HEK293 (cell line): ENCODE results near the gene CRTC2.
A peak's percentile ranks its signal among the peaks of the same experiment; 100 is the strongest.

Experiments used
- FEZF1 ChIP-seq: fragments of 450-650 bp; formaldehyde crosslinking; IDR thresholded peaks from 2 replicates; pipeline ENCODE4 v1.5.1; 2016; ENCODE audit warnings: missing biosample characterization, missing genetic modification characterization
- HOXD13 ChIP-seq: sonication (generic); formaldehyde crosslinking; IDR thresholded peaks from 2 replicates; pipeline ENCODE4 v1.8.0; 2022; ENCODE audit warnings: missing genetic modification reagents, borderline replicate concordance
- KLF9 ChIP-seq: fragments of 450-650 bp; formaldehyde crosslinking; IDR thresholded peaks from 2 replicates; pipeline ENCODE4 v1.5.1; 2016; ENCODE audit warnings: missing biosample characterization, missing genetic modification characterization, low read depth
- SCRT1 ChIP-seq: fragments of 450-650 bp; formaldehyde crosslinking; IDR thresholded peaks from 2 replicates; pipeline ENCODE4 v1.5.1; 2016; ENCODE audit warnings: missing biosample characterization, missing genetic modification characterization, borderline replicate concordance
- TRIM28 ChIP-seq: IDR thresholded peaks from 2 replicates; pipeline ENCODE4 v1.6.1; 2011; ENCODE audit warnings: low read length, control low read depth, borderline replicate concordance
- ZBTB48 ChIP-seq: fragments of 450-650 bp; formaldehyde crosslinking; IDR thresholded peaks from 2 replicates; pipeline ENCODE4 v1.5.1; 2016; ENCODE audit warnings: missing biosample characterization, missing genetic modification characterization
- ZEB2 ChIP-seq: fragments of 450-650 bp; formaldehyde crosslinking; IDR thresholded peaks from 2 replicates; pipeline ENCODE4 v1.5.1; 2016; ENCODE audit warnings: missing biosample characterization, missing genetic modification characterization
- ZNF184 ChIP-seq: fragments of 450-650 bp; IDR thresholded peaks from 2 replicates; pipeline ENCODE4 v1.5.1; 2018; ENCODE audit warnings: missing biosample characterization, mild to moderate bottlenecking, missing genetic modification characterization
- ZNF2 ChIP-seq: fragments of 450-650 bp; formaldehyde crosslinking; IDR thresholded peaks from 2 replicates; pipeline ENCODE4 v1.5.1; 2016; ENCODE audit warnings: missing biosample characterization, missing genetic modification characterization
- ZNF202 ChIP-seq: fragments of 450-650 bp; formaldehyde crosslinking; IDR thresholded peaks from 2 replicates; pipeline ENCODE4 v1.5.1; 2016; ENCODE audit warnings: missing biosample characterization, missing genetic modification characterization, borderline replicate concordance
- ZNF221 ChIP-seq: fragments of 450-650 bp; formaldehyde crosslinking; IDR thresholded peaks from 2 replicates; pipeline ENCODE4 v1.5.1; 2017; ENCODE audit warnings: missing biosample characterization, missing genetic modification characterization, borderline replicate concordance
- ZNF366 ChIP-seq: fragments of 450-650 bp; formaldehyde crosslinking; conservative IDR thresholded peaks from 2 replicates; pipeline ENCODE4 v1.5.1; 2016; ENCODE audit warnings: missing biosample characterization, missing genetic modification characterization
- ZNF394 ChIP-seq: fragments of 450-650 bp; formaldehyde crosslinking; IDR thresholded peaks from 2 replicates; pipeline ENCODE4 v1.5.1; 2016; ENCODE audit warnings: missing biosample characterization, missing genetic modification characterization, mild to moderate bottlenecking, moderate library complexity, borderline replicate concordance
- ZNF426 ChIP-seq: fragments of 450-650 bp; formaldehyde crosslinking; IDR thresholded peaks from 2 replicates; pipeline ENCODE4 v1.5.1; 2017; ENCODE audit warnings: missing biosample characterization, missing genetic modification characterization, mild to moderate bottlenecking, inconsistent platforms, moderate library complexity
- ZNF48 ChIP-seq: fragments of 450-650 bp; formaldehyde crosslinking; IDR thresholded peaks from 2 replicates; pipeline ENCODE4 v1.5.1; 2016; ENCODE audit warnings: missing biosample characterization, missing genetic modification characterization
- ZNF530 ChIP-seq: fragments of 450-650 bp; formaldehyde crosslinking; IDR thresholded peaks from 2 replicates; pipeline ENCODE4 v1.5.1; 2016; ENCODE audit warnings: low read depth, missing biosample characterization, missing genetic modification characterization
- ZNF610 ChIP-seq: fragments of 450-650 bp; formaldehyde crosslinking; IDR thresholded peaks from 2 replicates; pipeline ENCODE4 v1.5.1; 2016; ENCODE audit warnings: missing biosample characterization, missing genetic modification characterization, borderline replicate concordance
- ZNF654 ChIP-seq: fragments of 450-650 bp; formaldehyde crosslinking; IDR thresholded peaks from 2 replicates; pipeline ENCODE4 v1.5.1; 2016; ENCODE audit warnings: low read depth, missing biosample characterization, missing genetic modification characterization
- ZNF747 ChIP-seq: fragments of 450-650 bp; formaldehyde crosslinking; IDR thresholded peaks from 2 replicates; pipeline ENCODE4 v1.5.1; 2016; ENCODE audit warnings: missing biosample characterization, missing genetic modification characterization
- TF ChIP-seq, protein P1 (sequence below): fragments of 450-650 bp; formaldehyde crosslinking; IDR thresholded peaks from 2 replicates; pipeline ENCODE4 v1.5.1; 2016; ENCODE audit warnings: missing biosample characterization, missing genetic modification characterization
- TF ChIP-seq, protein P2 (sequence below): fragments of 450-650 bp; formaldehyde crosslinking; IDR thresholded peaks from 2 replicates; pipeline ENCODE4 v1.5.1; 2016; ENCODE audit warnings: missing biosample characterization, missing genetic modification characterization
- TF ChIP-seq, protein P3 (sequence below): sonication (generic); formaldehyde crosslinking; IDR thresholded peaks from 2 replicates; pipeline ENCODE4 v1.8.1; 2022; ENCODE audit warnings: mild to moderate bottlenecking, moderate library complexity, missing genetic modification reagents
- TF ChIP-seq, protein P4 (sequence below): fragments of 450-650 bp; formaldehyde crosslinking; IDR thresholded peaks from 2 replicates; pipeline ENCODE4 v1.5.1; 2017; ENCODE audit warnings: missing biosample characterization, missing genetic modification characterization
- TF ChIP-seq, protein P5 (sequence below): fragments of 450-650 bp; formaldehyde crosslinking; IDR thresholded peaks from 2 replicates; pipeline ENCODE4 v1.5.1; 2016; ENCODE audit warnings: missing biosample characterization, missing genetic modification characterization
- TF ChIP-seq, protein P6 (sequence below): fragments of 450-650 bp; formaldehyde crosslinking; IDR thresholded peaks from 2 replicates; pipeline ENCODE4 v1.5.1; 2016; ENCODE audit warnings: missing biosample characterization, missing genetic modification characterization
- TF ChIP-seq, protein P7 (sequence below): fragments of 450-650 bp; formaldehyde crosslinking; IDR thresholded peaks from 2 replicates; pipeline ENCODE4 v1.5.1; 2016; ENCODE audit warnings: missing biosample characterization, missing genetic modification characterization, borderline replicate concordance
- TF ChIP-seq, protein P8 (sequence below): fragments of 450-650 bp; formaldehyde crosslinking; IDR thresholded peaks from 2 replicates; pipeline ENCODE4 v1.5.1; 2017; ENCODE audit warnings: missing biosample characterization, missing genetic modification characterization

CRTC2 gene

DNA sequence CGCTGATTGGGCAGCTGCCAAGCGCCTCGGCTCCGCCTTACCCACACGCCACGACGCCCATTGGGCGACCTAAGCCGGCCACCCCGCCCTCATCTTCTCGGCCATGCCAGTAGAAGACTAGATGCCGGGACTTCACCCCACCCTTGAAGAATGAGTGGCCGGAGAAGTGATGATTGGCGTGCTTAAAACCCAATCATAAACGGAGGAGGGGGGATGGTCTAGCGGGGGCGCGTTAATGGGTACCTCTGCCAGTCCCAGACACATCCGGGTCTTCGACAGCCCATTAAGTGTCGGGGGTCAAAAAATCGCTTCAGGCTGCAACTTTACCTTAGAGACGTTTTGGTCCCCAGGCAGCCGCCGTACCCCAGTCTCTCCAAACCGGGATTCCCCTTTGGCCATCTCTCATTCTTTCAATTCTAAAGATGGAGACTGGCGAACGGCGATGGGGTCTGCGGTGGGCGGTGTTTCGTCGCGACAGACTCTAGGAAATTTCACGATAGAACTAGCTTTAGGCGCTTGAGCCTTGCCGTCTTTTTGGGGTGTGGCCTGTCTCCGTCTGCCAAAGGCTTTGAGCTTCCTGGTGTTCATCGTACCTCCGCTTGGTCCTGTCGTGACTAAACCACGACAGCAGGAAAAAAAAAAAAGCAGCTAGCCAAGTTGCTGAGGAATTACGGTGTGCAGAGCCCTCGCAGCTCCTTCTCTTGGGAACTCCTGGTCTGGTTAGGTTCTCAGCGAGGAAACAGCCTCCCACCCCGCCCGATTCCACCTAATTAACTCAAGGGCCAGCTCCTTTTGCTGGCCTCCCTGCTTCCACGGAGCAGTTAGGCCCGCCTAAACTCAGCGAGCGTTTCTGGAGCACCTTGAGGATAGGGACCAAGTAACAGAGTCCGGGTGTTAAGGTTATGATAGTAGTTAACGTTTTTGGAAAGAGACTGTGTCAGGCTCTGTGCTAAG, 35.2 kb downstream of the CRTC2 start, which contains the start of gene GATAD2B (continued):
- no peak for TF ChIP-seq ZNF202 (tag by site-specific recombination)
- TF ChIP-seq, protein P1, sequence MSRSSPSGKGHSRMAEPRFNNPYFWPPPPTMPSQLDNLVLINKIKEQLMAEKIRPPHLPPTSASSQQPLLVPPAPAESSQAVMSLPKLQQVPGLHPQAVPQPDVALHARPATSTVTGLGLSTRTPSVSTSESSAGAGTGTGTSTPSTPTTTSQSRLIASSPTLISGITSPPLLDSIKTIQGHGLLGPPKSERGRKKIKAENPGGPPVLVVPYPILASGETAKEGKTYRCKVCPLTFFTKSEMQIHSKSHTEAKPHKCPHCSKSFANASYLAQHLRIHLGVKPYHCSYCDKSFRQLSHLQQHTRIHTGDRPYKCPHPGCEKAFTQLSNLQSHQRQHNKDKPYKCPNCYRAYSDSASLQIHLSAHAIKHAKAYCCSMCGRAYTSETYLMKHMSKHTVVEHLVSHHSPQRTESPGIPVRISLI (tag by site-specific recombination), result no peak
- TF ChIP-seq, protein P2, sequence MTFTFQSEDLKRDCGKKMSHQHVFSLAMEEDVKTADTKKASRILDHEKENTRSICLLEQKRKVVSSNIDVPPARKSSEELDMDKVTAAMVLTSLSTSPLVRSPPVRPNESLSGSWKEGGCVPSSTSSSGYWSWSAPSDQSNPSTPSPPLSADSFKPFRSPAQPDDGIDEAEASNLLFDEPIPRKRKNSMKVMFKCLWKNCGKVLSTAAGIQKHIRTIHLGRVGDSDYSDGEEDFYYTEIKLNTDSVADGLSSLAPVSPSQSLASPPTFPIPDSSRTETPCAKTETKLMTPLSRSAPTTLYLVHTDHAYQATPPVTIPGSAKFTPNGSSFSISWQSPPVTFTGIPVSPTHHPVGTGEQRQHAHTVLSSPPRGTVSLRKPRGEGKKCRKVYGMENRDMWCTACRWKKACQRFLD (tag by site-specific recombination), result no peak
- TF ChIP-seq ZNF747 (tag by site-specific recombination), result no peak
- TF ChIP-seq ZNF426 (tag by site-specific recombination), result no peak
- peak; percentile 18; the same call in 1 of the 2 replicates for TF ChIP-seq ZNF184
- TF ChIP-seq ZNF366 (tag by site-specific recombination), result no peak
- peak; percentile 85 for TF ChIP-seq ZNF2 (tag by site-specific recombination)
- TF ChIP-seq, protein P3, sequence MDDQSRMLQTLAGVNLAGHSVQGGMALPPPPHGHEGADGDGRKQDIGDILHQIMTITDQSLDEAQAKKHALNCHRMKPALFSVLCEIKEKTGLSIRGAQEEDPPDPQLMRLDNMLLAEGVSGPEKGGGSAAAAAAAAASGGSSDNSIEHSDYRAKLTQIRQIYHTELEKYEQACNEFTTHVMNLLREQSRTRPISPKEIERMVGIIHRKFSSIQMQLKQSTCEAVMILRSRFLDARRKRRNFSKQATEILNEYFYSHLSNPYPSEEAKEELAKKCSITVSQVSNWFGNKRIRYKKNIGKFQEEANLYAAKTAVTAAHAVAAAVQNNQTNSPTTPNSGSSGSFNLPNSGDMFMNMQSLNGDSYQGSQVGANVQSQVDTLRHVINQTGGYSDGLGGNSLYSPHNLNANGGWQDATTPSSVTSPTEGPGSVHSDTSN, result peak; percentile 95
- TF ChIP-seq, protein P4, sequence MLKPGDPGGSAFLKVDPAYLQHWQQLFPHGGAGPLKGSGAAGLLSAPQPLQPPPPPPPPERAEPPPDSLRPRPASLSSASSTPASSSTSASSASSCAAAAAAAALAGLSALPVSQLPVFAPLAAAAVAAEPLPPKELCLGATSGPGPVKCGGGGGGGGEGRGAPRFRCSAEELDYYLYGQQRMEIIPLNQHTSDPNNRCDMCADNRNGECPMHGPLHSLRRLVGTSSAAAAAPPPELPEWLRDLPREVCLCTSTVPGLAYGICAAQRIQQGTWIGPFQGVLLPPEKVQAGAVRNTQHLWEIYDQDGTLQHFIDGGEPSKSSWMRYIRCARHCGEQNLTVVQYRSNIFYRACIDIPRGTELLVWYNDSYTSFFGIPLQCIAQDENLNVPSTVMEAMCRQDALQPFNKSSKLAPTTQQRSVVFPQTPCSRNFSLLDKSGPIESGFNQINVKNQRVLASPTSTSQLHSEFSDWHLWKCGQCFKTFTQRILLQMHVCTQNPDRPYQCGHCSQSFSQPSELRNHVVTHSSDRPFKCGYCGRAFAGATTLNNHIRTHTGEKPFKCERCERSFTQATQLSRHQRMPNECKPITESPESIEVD (tag by site-specific recombination), result no peak
- TF ChIP-seq ZNF654 (tag by site-specific recombination), result no peak
- TF ChIP-seq, protein P5, sequence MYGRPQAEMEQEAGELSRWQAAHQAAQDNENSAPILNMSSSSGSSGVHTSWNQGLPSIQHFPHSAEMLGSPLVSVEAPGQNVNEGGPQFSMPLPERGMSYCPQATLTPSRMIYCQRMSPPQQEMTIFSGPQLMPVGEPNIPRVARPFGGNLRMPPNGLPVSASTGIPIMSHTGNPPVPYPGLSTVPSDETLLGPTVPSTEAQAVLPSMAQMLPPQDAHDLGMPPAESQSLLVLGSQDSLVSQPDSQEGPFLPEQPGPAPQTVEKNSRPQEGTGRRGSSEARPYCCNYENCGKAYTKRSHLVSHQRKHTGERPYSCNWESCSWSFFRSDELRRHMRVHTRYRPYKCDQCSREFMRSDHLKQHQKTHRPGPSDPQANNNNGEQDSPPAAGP (tag by site-specific recombination), result peak; percentile 60; the same call in 1 of the 2 replicates
- no peak for TF ChIP-seq ZNF530 (tag by site-specific recombination)
- peak; percentile 86 for TF ChIP-seq ZEB2 (tag by site-specific recombination)
- TF ChIP-seq KLF9 (tag by site-specific recombination), result peak; percentile 82
- peak; percentile 19; the same call in 1 of the 2 replicates for TF ChIP-seq TRIM28
- TF ChIP-seq, protein P6, sequence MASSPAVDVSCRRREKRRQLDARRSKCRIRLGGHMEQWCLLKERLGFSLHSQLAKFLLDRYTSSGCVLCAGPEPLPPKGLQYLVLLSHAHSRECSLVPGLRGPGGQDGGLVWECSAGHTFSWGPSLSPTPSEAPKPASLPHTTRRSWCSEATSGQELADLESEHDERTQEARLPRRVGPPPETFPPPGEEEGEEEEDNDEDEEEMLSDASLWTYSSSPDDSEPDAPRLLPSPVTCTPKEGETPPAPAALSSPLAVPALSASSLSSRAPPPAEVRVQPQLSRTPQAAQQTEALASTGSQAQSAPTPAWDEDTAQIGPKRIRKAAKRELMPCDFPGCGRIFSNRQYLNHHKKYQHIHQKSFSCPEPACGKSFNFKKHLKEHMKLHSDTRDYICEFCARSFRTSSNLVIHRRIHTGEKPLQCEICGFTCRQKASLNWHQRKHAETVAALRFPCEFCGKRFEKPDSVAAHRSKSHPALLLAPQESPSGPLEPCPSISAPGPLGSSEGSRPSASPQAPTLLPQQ, result peak; percentile 62
- TF ChIP-seq, protein P7, sequence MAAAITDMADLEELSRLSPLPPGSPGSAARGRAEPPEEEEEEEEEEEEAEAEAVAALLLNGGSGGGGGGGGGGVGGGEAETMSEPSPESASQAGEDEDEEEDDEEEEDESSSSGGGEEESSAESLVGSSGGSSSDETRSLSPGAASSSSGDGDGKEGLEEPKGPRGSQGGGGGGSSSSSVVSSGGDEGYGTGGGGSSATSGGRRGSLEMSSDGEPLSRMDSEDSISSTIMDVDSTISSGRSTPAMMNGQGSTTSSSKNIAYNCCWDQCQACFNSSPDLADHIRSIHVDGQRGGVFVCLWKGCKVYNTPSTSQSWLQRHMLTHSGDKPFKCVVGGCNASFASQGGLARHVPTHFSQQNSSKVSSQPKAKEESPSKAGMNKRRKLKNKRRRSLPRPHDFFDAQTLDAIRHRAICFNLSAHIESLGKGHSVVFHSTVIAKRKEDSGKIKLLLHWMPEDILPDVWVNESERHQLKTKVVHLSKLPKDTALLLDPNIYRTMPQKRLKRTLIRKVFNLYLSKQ, result no peak
- TF ChIP-seq ZNF221 (tag by site-specific recombination), result no peak
- 0 out of 2 replicates have a peak, but pooled peaks have one; percentile 7 for TF ChIP-seq FEZF1 (tag by site-specific recombination)
- TF ChIP-seq ZNF394 (tag by site-specific recombination), result peak; percentile 68
- TF ChIP-seq SCRT1 (tag by site-specific recombination), result no peak
- peak; percentile 77 for TF ChIP-seq ZBTB48 (tag by site-specific recombination)
- no peak for TF ChIP-seq HOXD13 (CRISPR knock-in tag)
- TF ChIP-seq, protein P8, sequence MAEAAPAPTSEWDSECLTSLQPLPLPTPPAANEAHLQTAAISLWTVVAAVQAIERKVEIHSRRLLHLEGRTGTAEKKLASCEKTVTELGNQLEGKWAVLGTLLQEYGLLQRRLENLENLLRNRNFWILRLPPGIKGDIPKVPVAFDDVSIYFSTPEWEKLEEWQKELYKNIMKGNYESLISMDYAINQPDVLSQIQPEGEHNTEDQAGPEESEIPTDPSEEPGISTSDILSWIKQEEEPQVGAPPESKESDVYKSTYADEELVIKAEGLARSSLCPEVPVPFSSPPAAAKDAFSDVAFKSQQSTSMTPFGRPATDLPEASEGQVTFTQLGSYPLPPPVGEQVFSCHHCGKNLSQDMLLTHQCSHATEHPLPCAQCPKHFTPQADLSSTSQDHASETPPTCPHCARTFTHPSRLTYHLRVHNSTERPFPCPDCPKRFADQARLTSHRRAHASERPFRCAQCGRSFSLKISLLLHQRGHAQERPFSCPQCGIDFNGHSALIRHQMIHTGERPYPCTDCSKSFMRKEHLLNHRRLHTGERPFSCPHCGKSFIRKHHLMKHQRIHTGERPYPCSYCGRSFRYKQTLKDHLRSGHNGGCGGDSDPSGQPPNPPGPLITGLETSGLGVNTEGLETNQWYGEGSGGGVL, result 0 out of 2 replicates have a peak, but pooled peaks have one; percentile 4
- no peak for TF ChIP-seq ZNF48
- TF ChIP-seq ZNF610 (tag by site-specific recombination), result peak; percentile 75; the same call in 1 of the 2 replicates
